HEK293 (cell line): ENCODE results near the gene DNMT1.
"Not testable (repeated sequence)": the region's sequence is repeated elsewhere in the genome, so short reads cannot be mapped to it uniquely, and the experiment has no call there.

ENCODE experiments used
- CTCF ChIA-PET: fragments of 350-600 bp; formaldehyde crosslinking; extraction: SDS; loops from one replicate; lab custom pipeline; 2021; ENCODE audit warnings: antibody characterized with exemption; lab: Yijun Ruan, JAX
- POLR2A ChIA-PET: fragments of 300-600 bp; formaldehyde crosslinking; extraction: SDS; loops from one replicate; lab custom pipeline; 2020; ENCODE audit warnings: antibody characterized with exemption, inconsistent platforms; lab: Yijun Ruan, JAX
- H3K27ac ChIP-seq: fragments of 200-500 bp; sonication (Bioruptor generic); 2 replicates; pipeline ENCODE4 v1.5.1; 2014; ENCODE audit warnings: low read depth, low read length, control low read depth, inconsistent platforms; ENCODE audit errors: extremely low read depth
- H3K36me3 ChIP-seq, 2 experiments: fragments of 200-500 bp in 1 of 2; sonication (Bioruptor generic) in 1 of 2; 1 replicate in 1 of 2; 2 replicates in 1 of 2; pipeline ENCODE4 v1.5.1; 2014 to 2017; ENCODE audit warnings: inconsistent platforms in 2 of 2, low read length in 2 of 2; ENCODE audit not compliant: control insufficient read depth in 2 of 2, insufficient read depth in 1 of 2
- H3K4me1 ChIP-seq: fragments of 200-500 bp; sonication (Bioruptor generic); 2 replicates; pipeline ENCODE4 v1.5.1; 2014; ENCODE audit warnings: mild to moderate bottlenecking, low read length, inconsistent platforms; ENCODE audit not compliant: control insufficient read depth, insufficient read depth
- H3K4me3 ChIP-seq: 2 replicates; pipeline ENCODE4 v1.5.1; 2011; ENCODE audit warnings: low read depth, mild to moderate bottlenecking, control low read depth, low read length, moderate library complexity
- H3K9me3 ChIP-seq: fragments of 200-500 bp; sonication (Bioruptor generic); 2 replicates; pipeline ENCODE4 v1.5.1; 2014; ENCODE audit warnings: low read depth, low read length, inconsistent platforms; ENCODE audit not compliant: control insufficient read depth, insufficient read depth
- HOXA7 ChIP-seq: sonication (generic); formaldehyde crosslinking; IDR thresholded peaks from 2 replicates; pipeline ENCODE4 v1.8.1; 2022; ENCODE audit warnings: missing genetic modification reagents, borderline replicate concordance
- KLF7 ChIP-seq: fragments of 450-650 bp; formaldehyde crosslinking; IDR thresholded peaks from 2 replicates; pipeline ENCODE4 v1.5.1; 2016; ENCODE audit warnings: missing biosample characterization, missing genetic modification characterization, borderline replicate concordance
- ZBTB48 ChIP-seq: fragments of 450-650 bp; formaldehyde crosslinking; IDR thresholded peaks from 2 replicates; pipeline ENCODE4 v1.5.1; 2016; ENCODE audit warnings: missing biosample characterization, missing genetic modification characterization
- ZNF274 ChIP-seq, 2 experiments: fragments of 200-500 bp in 1 of 2; fragments of 450-650 bp in 1 of 2; sonication (Bioruptor generic) in 1 of 2; formaldehyde crosslinking in 1 of 2; IDR thresholded peaks; 2 replicates each; pipeline versions ENCODE4 v1.5.1 to v1.6.1; 2014 to 2016; ENCODE audit warnings: borderline replicate concordance in 1 of 2, inconsistent platforms in 1 of 2, low read length in 1 of 2, missing biosample characterization in 1 of 2, missing genetic modification characterization in 1 of 2
- ZNF76 ChIP-seq: fragments of 450-650 bp; formaldehyde crosslinking; IDR thresholded peaks from 2 replicates; pipeline ENCODE4; 2016; ENCODE audit warnings: low read depth, missing biosample characterization, missing genetic modification characterization, borderline replicate concordance
- TF ChIP-seq, protein P1 (sequence below): fragments of 450-650 bp; IDR thresholded peaks from 2 replicates; pipeline ENCODE4 v1.5.1; 2018; ENCODE audit warnings: missing biosample characterization, mild to moderate bottlenecking, missing genetic modification characterization
- TF ChIP-seq, protein P2 (sequence below): fragments of 450-650 bp; formaldehyde crosslinking; IDR thresholded peaks from 2 replicates; pipeline ENCODE4 v1.5.1; 2017; ENCODE audit warnings: missing biosample characterization, missing genetic modification characterization
- TF ChIP-seq, protein P3 (sequence below): fragments of 450-650 bp; formaldehyde crosslinking; IDR thresholded peaks from 2 replicates; pipeline ENCODE4 v1.5.1; 2016; ENCODE audit warnings: missing biosample characterization, missing genetic modification characterization

DNMT1 gene

DNA sequence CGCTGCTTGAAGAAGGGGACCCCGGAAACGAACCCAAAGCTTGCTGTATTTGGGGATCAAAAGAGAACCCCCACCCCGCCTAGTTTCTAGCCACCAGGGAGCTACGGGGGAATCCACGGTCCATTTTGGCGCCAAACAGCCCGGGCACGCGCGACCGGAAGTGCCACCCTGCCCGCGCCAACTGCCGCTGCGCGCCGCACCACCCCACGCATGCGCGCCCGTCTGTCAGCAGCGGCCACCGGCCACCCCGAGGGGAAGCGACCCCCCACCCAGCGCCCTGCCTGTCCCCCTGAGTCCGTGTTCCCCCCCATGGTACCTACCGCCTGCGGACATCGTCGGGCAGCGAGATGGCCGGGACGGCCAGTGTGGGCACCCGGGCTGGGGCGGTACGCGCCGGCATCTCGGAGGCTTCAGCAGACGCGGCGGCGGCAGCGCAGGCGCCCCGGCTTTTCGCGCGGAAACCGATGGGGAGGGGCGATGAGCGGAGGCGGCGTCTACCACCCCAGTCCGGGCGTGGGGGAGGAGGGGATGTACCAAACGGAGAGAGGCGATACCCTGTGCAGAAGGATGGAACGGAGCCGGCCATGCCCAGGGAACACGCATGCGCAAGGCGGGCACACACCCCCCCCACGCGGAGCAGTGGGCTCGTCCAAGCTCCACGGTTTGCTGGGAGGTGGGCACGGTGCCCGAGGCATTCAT, at the start of gene DNMT1 (continued):
- TF ChIP-seq, protein P1, sequence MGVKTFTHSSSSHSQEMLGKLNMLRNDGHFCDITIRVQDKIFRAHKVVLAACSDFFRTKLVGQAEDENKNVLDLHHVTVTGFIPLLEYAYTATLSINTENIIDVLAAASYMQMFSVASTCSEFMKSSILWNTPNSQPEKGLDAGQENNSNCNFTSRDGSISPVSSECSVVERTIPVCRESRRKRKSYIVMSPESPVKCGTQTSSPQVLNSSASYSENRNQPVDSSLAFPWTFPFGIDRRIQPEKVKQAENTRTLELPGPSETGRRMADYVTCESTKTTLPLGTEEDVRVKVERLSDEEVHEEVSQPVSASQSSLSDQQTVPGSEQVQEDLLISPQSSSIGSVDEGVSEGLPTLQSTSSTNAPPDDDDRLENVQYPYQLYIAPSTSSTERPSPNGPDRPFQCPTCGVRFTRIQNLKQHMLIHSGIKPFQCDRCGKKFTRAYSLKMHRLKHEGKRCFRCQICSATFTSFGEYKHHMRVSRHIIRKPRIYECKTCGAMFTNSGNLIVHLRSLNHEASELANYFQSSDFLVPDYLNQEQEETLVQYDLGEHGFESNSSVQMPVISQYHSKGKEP (tag by site-specific recombination) = 0 out of 2 replicates have a peak, but pooled peaks have one; percentile 22
- TF ChIP-seq ZNF274 (IDR thresholded peaks at IDR 0.05; ENCODE audit: low read length) (no peak), ZNF274 (tag by site-specific recombination; IDR thresholded peaks at IDR 0.05; ENCODE audit: borderline replicate concordance) (no peak), HOXA7 (CRISPR knock-in tag) (no peak), ZNF76 (tag by site-specific recombination) (peak; percentile 79)
- TF ChIP-seq, protein P2, sequence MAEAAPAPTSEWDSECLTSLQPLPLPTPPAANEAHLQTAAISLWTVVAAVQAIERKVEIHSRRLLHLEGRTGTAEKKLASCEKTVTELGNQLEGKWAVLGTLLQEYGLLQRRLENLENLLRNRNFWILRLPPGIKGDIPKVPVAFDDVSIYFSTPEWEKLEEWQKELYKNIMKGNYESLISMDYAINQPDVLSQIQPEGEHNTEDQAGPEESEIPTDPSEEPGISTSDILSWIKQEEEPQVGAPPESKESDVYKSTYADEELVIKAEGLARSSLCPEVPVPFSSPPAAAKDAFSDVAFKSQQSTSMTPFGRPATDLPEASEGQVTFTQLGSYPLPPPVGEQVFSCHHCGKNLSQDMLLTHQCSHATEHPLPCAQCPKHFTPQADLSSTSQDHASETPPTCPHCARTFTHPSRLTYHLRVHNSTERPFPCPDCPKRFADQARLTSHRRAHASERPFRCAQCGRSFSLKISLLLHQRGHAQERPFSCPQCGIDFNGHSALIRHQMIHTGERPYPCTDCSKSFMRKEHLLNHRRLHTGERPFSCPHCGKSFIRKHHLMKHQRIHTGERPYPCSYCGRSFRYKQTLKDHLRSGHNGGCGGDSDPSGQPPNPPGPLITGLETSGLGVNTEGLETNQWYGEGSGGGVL (tag by site-specific recombination) = peak; percentile 90

DNA sequence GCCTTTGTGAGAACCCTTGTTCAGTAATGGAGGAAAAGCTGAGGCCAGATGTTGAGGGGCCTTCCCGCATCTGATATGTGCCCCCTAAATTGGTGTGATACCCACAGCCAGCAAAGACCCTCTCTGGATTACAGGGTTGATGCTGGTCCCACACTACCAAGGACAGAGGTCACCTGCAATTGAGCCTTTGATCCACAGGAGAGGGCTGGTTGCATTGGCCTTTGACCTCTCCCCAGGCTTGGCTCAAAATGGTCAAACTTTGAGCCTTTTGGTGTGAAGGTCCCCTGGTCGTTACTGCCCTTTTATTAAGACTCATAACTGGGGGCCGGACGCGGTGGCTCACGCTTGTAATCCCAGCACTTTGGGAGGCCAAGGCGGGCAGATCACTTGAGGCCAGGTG, 48.9 kb upstream of the DNMT1 start:
- H3K4me1 ChIP-seq = no peaks in the 10 kb centered on the region
- TF ChIP-seq ZBTB48 (no peak), KLF7 (tag by site-specific recombination) (no peak)
- TF ChIP-seq, protein P3, sequence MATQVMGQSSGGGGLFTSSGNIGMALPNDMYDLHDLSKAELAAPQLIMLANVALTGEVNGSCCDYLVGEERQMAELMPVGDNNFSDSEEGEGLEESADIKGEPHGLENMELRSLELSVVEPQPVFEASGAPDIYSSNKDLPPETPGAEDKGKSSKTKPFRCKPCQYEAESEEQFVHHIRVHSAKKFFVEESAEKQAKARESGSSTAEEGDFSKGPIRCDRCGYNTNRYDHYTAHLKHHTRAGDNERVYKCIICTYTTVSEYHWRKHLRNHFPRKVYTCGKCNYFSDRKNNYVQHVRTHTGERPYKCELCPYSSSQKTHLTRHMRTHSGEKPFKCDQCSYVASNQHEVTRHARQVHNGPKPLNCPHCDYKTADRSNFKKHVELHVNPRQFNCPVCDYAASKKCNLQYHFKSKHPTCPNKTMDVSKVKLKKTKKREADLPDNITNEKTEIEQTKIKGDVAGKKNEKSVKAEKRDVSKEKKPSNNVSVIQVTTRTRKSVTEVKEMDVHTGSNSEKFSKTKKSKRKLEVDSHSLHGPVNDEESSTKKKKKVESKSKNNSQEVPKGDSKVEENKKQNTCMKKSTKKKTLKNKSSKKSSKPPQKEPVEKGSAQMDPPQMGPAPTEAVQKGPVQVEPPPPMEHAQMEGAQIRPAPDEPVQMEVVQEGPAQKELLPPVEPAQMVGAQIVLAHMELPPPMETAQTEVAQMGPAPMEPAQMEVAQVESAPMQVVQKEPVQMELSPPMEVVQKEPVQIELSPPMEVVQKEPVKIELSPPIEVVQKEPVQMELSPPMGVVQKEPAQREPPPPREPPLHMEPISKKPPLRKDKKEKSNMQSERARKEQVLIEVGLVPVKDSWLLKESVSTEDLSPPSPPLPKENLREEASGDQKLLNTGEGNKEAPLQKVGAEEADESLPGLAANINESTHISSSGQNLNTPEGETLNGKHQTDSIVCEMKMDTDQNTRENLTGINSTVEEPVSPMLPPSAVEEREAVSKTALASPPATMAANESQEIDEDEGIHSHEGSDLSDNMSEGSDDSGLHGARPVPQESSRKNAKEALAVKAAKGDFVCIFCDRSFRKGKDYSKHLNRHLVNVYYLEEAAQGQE (tag by site-specific recombination) = peak; percentile 39; the same call in 1 of the 2 replicates
- TF ChIP-seq, all 188 proteins: peak for 1
- ChIA-PET CTCF (interaction anchor here (0.6 kb wide), 1 partner anchor 425 kb away, joined by 4 read pairs; the partner anchor contains the start of gene FBXL12), POLR2A (interaction anchor here (0.7 kb wide), 1 partner anchor 12 kb away, joined by 4 read pairs; no protein-coding TSS in a partner anchor)
- no peaks in the 10 kb centered on the region for H3K9me3 ChIP-seq
- no peak overlapping the region for H3K4me3 ChIP-seq
- H3K36me3 ChIP-seq = no peaks in the 10 kb centered on the region
- no peak overlapping the region for H3K27ac ChIP-seq

DNA sequence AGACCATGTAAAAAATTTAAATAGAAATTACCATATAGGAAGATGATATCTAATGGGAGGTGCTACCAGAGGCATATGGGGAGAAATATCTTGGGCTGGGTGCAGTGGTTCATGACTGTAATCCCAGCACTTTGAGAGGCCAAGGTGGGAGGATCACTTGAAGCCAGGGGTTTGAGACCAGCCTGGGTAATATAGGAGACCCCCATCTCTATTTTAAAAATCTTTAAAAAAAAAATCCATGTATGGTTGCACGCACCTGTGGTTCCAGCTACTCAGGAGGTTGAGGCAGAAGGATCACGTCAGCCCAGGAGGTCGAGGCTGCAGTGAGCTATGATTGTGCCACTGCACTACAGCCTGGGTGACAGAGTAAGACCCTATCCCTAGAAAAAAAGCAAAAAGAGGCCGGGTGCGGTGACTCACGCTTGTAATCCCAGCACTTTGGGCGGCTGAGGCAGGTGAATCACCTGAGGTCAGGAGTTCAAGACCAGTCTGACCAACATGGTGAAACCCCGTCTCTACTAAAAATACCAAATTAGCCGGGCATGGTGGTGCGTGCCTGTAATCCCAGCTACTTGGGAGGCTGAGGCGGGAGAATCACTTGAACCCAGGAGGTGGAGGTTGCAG, 47.2 kb upstream of the DNMT1 start:
- H3K36me3 ChIP-seq, H3K27ac ChIP-seq, H3K4me3 ChIP-seq, H3K9me3 ChIP-seq, POLR2A ChIA-PET, H3K4me1 ChIP-seq: not testable (repeated sequence)
- CTCF ChIA-PET = interaction anchor here (0.6 kb wide), 1 partner anchor 84 kb away, joined by 3 read pairs; no protein-coding TSS in a partner anchor
